Tibial artery (tissue), 4 donors: ENCODE results near the gene NEAT1.

Experiments
- DNase-seq, 2 donors: peaks; one replicate each; pipeline ENCODE4 v3.0.0-alpha.2; 2019
- H3K27ac ChIP-seq, 2 donors: fragments of 200-600 bp; sonication (generic) in 1 of 2; 1 replicate in 1 of 2; 2 replicates in 1 of 2; pipeline ENCODE4 v1.5.1; 2018 to 2019; ENCODE audit warnings: mild to moderate bottlenecking in 1 of 2
- H3K27me3 ChIP-seq, 2 donors: fragments of 200-600 bp; sonication (generic) in 1 of 2; one replicate each; pipeline versions ENCODE4 v1.5.1 to v1.6.0; 2016 to 2019
- H3K36me3 ChIP-seq, 3 donors: fragments of 200-600 bp; sonication (generic) in 2 of 3; one replicate each; pipeline ENCODE4 v1.5.1; 2016 to 2019; ENCODE audit warnings: mild to moderate bottlenecking in 2 of 3
- H3K4me1 ChIP-seq, 4 donors: fragments of 200-600 bp; sonication (generic) in 2 of 4; 1 replicate in 3 of 4; 2 replicates in 1 of 4; pipeline ENCODE4 v1.5.1; 2016 to 2019
- H3K4me3 ChIP-seq, 2 donors: fragments of 200-600 bp; sonication (generic) in 1 of 2; 1 replicate in 1 of 2; 2 replicates in 1 of 2; pipeline ENCODE4 v1.5.1; 2018 to 2019; ENCODE audit warnings: mild to moderate bottlenecking in 2 of 2
- H3K9me3 ChIP-seq, 3 donors: fragments of 200-600 bp; sonication (generic) in 1 of 3; one replicate each; pipeline ENCODE4 v1.5.1; 2016 to 2019
- CTCF ChIP-seq, 2 experiments: fragments of 200-600 bp in 1 of 2; fragments of 450-650 bp in 1 of 2; IDR thresholded peaks; one replicate each; pipeline ENCODE4 v1.5.1; 2017 to 2019; ENCODE audit warnings: antibody characterized with exemption in 2 of 2, mild to moderate bottlenecking in 1 of 2, moderate library complexity in 1 of 2
- intact Hi-C: fragments of 100-400 bp; cut with DNase I; formaldehyde crosslinking; loops from one replicate; pipeline ENCODE4 v1.15.0; 2023; ENCODE audit warnings: low total_unique reads

The NEAT1 gene

DNA sequence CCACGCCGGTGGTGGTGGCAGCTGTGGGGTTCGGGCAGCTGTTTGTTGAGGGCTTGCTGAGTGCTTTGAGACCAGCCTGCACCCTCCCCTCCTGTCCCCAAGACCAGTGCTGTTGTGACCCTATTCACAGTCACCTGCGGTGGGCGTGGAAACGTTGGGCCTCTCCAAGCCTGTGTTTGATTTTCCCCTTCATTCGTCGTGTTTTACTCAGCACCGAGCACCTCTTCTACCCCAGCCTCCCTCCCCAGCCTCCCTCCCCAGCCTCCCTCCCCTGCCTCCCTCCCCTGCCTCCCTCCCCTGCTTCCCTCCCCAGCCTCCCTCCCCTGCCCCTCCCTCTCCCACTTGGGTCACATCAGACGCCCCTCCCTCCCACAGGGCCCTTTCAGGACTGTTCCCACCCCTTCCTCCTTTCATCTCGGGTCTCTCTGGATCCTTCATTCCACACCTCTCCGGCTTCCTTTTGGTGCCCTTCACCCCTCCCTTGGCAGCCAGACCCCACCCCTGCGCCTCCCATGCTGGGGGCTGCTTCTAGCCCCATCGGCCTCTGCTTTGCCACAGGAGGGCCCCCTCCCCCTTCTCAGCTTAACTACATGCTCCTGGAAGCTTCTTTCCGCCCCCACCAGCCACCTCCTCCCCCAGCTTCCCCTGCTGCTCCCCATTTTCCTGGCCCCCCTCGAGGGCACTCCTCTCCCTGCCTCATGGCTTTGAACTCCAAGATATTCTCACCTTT lies 21.4 kb upstream of the NEAT1 start:
- DNase-seq: no peak
- no peak overlapping the region for H3K27ac ChIP-seq
- no peaks in the 10 kb centered on the region for H3K27me3 ChIP-seq
- no peaks in the 10 kb centered on the region for H3K4me1 ChIP-seq
- intact Hi-C loops: no loop called here
- H3K4me3 ChIP-seq: no peak overlapping the region
- H3K9me3 ChIP-seq: no peaks in the 10 kb centered on the region
- no peak for TF ChIP-seq CTCF (IDR thresholded peaks at IDR 0.05)
- peaks cover 32 to 97% (median 73%) of the 10 kb centered on the region in 3 donors for H3K36me3 ChIP-seq

DNA sequence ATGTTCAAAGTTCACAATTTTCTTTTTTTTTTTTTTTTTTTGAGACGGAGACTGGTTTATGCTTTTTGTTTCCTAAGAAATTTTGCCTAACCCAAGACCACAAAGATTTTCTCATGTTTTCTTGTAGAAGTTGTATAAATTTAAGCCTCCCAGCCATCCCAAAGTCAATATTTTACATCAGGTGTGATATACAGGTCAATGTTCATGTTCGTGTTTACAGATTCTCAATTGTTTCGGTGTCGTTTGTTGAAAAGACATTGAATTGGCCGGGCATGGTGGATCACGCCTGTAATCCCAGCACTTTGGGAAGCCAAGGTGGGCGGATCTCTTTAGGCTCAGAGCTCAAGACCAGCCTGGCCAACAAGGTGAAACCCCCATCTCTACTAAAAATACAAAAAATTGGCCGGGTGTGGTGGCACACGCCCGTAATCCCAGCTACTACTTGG lies 20.8 kb upstream of the NEAT1 start:
- Histone ChIP-seq H3K27me3 (no peaks in the 10 kb centered on the region), H3K9me3 (no peaks in the 10 kb centered on the region), H3K27ac (no peak overlapping the region), H3K36me3 (peaks cover 34 to 97% (median 74%) of the 10 kb centered on the region in 3 donors), H3K4me3 (no peak overlapping the region), H3K4me1 (no peaks in the 10 kb centered on the region)
- no peak for TF ChIP-seq CTCF (IDR thresholded peaks at IDR 0.05)
- intact Hi-C loops: no loop called here
- DNase-seq: no peak

GRCh38 chr11:65402790-65403189 lies 19.8 kb upstream of the NEAT1 start:
- no peaks in the 10 kb centered on the region for H3K27me3 ChIP-seq
- H3K36me3 ChIP-seq: peaks cover 37 to 97% (median 74%) of the 10 kb centered on the region in 3 donors
- DNase-seq: no peak
- intact Hi-C loops: no loop called here
- H3K27ac ChIP-seq: no peak overlapping the region
- H3K9me3 ChIP-seq: no peaks in the 10 kb centered on the region
- H3K4me1 ChIP-seq: no peaks in the 10 kb centered on the region
- H3K4me3 ChIP-seq: no peak overlapping the region
- TF ChIP-seq CTCF (IDR thresholded peaks at IDR 0.05): no peak

DNA sequence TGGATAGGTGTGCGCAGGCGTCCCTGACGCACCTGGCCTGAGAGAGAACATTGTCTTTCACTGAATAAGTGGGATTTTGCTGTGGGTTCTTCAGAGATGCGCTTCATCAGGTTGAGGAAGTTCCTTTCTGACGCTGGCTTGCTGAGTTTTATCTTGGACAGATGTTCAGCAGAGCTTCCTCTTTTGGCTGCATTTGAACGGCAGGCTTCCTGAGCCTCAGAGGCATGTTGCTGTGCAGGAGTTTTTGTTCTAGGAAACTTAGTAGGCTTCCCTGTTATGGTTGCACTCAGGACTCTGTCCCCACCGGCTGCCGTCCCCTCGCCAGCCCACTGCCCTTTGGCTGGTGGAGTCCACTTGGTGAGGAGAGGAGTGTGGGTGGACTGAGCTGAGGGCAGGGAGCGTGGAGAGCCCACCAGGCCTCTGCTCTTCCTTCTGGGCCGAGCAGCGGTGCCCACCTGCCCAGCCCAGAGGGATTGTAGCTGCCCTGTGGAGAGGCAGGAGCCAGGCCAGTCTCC lies 18.9 kb upstream of the NEAT1 start:
- H3K27ac ChIP-seq: no peak overlapping the region

GRCh38 chr11:65404210-65404609 lies 18.4 kb upstream of the NEAT1 start:
- intact Hi-C loops: no loop called here
- TF ChIP-seq CTCF (IDR thresholded peaks at IDR 0.05): no peak
- H3K27me3 ChIP-seq: no peaks in the 10 kb centered on the region
- H3K4me3 ChIP-seq: no peak overlapping the region
- no peaks in the 10 kb centered on the region for H3K9me3 ChIP-seq
- DNase-seq: no peak
- H3K36me3 ChIP-seq: peaks cover 49 to 97% (median 75%) of the 10 kb centered on the region in 3 donors
- H3K4me1 ChIP-seq: no peaks in the 10 kb centered on the region
- no peak overlapping the region for H3K27ac ChIP-seq

More for the DNA sequence above, 18.9 kb upstream of the NEAT1 start:
- Histone ChIP-seq H3K9me3 (no peaks in the 10 kb centered on the region), H3K4me1 (no peaks in the 10 kb centered on the region), H3K36me3 (peaks cover 46 to 97% (median 73%) of the 10 kb centered on the region in 3 donors), H3K27me3 (no peaks in the 10 kb centered on the region), H3K4me3 (no peak overlapping the region)
- no peak for TF ChIP-seq CTCF (IDR thresholded peaks at IDR 0.05)
- no peak for DNase-seq
- intact Hi-C loops: no loop called here
